Measurements from ENCODE around the gene OPN3. TPM values are rescaled to one million over a fixed set of nuclear protein-coding genes. Genes with fewer than 3 reads are reported as not detected.

Gene OPN3
- polyA plus RNA-seq, 1 donor (not counting 4 experiments of a cell fraction or from before 2014, with no cell fraction given): 48.4 TPM

DNA sequence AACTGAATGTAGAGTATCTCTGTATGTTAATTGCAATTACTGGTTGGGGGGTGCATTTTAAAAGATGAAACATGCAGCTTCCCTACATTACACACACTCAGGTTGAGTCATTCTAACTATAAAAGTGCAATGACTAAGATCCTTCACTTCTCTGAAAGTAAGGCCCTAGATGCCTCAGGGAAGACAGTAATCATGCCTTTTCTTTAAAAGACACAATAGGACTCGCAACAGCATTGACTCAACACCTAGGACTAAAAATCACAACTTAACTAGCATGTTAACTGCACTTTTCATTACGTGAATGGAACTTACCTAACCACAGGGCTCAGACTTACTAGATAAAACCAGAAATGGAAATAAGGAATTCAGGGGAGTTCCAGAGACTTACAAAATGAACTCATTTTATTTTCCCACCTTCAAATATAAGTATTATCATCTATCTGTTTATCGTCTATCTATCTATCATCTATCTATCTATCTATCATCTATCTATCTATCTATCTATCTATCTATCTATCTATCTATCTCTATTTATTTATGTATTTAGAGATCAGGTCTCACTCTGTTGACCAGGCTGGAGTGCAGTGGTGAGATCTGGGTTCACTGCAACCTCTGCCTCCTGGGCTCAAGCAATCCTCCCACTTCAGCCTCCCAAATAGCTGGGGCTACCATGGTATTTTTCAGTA, 47.8 kb downstream of the OPN3 start:
- Histone ChIP-seq H3K9me1 (ENCODE audit: control insufficient read depth, extremely low read depth, insufficient read depth, low read length) (no peaks in the 10 kb centered on the region), H3K27ac (ENCODE audit: control insufficient read depth, insufficient read depth, low read length) (peak overlapping the region; percentile 97), H3K4me2 (ENCODE audit: control insufficient read depth, extremely low read depth, insufficient read depth, low read depth, low read length) (peak overlapping the region; percentile 53), H3K79me2 (ENCODE audit: control insufficient read depth, insufficient read depth, low read length) (no peaks in the 10 kb centered on the region), H3K9ac (ENCODE audit: control insufficient read depth, extremely low read depth, insufficient read depth, low read length) (peak overlapping the region; percentile 75), H3K9me3 (ENCODE audit: control insufficient read depth, low read depth, low read length) (no peaks in the 10 kb centered on the region), H2AFZ (ENCODE audit: control insufficient read depth, low read length) (no peak overlapping the region), H3K36me3 (ENCODE audit: control insufficient read depth in 2 of 2, extremely low read depth in 1 of 2, insufficient read depth in 2 of 2, low read length in 2 of 2) (peaks cover 3 to 5% of the 10 kb centered on the region in 2 experiments), H3K4me1 (ENCODE audit: control insufficient read depth, extremely low read depth, insufficient read depth, low read length) (peaks cover 40% of the 10 kb centered on the region), H4K20me1 (ENCODE audit: control insufficient read depth, extremely low read depth, insufficient read depth, low read length) (no peaks in the 10 kb centered on the region), H3K4me3 (ENCODE audit: control insufficient read depth in 2 of 3, extremely low read depth in 1 of 3, insufficient read depth in 2 of 3, low read depth in 1 of 3, low read length in 3 of 3) (no peak overlapping the region), H3K27me3 (ENCODE audit: control insufficient read depth, extremely low read depth, insufficient read depth, low read length) (no peaks in the 10 kb centered on the region)
- TF ChIP-seq, protein P1, sequence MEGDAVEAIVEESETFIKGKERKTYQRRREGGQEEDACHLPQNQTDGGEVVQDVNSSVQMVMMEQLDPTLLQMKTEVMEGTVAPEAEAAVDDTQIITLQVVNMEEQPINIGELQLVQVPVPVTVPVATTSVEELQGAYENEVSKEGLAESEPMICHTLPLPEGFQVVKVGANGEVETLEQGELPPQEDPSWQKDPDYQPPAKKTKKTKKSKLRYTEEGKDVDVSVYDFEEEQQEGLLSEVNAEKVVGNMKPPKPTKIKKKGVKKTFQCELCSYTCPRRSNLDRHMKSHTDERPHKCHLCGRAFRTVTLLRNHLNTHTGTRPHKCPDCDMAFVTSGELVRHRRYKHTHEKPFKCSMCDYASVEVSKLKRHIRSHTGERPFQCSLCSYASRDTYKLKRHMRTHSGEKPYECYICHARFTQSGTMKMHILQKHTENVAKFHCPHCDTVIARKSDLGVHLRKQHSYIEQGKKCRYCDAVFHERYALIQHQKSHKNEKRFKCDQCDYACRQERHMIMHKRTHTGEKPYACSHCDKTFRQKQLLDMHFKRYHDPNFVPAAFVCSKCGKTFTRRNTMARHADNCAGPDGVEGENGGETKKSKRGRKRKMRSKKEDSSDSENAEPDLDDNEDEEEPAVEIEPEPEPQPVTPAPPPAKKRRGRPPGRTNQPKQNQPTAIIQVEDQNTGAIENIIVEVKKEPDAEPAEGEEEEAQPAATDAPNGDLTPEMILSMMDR (optimal IDR thresholded peaks at IDR 0.05 in 1 of 3, IDR thresholded peaks at IDR 0.05 in 1 of 3, conservative IDR thresholded peaks at IDR 0.05 in 1 of 3; ENCODE audit: extremely low read depth in 1 of 3, insufficient read depth in 2 of 3, low read length in 3 of 3): no peak
- no peak for TF ChIP-seq EZH2 (IDR thresholded peaks at IDR 0.05; ENCODE audit: low read length)
- FAIRE-seq: peak; percentile 95
- dilution Hi-C loops (cut with MboI; ENCODE audit: extremely low pct_ligation_motif_present, low sequenced_read_pairs): no loop called here
- DNase-seq (ENCODE audit: low read depth, low spot score): peak; percentile 88

DNA sequence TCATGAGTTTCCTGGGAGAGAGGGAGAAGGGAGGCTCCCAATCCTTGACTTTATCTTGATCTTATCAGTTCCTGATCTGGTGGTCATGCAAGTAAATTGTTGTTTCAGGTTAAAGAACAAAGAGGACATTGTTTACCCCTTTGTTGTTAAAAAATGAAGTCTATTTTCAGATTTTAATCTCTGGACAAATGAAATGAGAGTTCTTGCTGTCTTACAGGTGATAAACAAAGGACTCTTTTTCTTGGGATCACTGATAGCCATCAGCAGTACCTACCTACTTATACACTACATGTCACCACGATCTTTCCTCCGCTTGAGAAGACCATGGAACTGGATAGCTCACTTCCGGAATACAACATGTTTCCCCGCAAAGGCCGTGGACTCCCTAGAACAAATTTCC, 48.4 kb downstream of the OPN3 start:
- H3K36me3 ChIP-seq (ENCODE audit: control insufficient read depth in 2 of 2, extremely low read depth in 1 of 2, insufficient read depth in 2 of 2, low read length in 2 of 2): peaks cover 3 to 5% of the 10 kb centered on the region in 2 experiments
- peaks cover 40% of the 10 kb centered on the region for H3K4me1 ChIP-seq (ENCODE audit: control insufficient read depth, extremely low read depth, insufficient read depth, low read length)
- peak overlapping the region; percentile 97 for H3K27ac ChIP-seq (ENCODE audit: control insufficient read depth, insufficient read depth, low read length)
- peak overlapping the region; percentile 53 for H3K4me2 ChIP-seq (ENCODE audit: control insufficient read depth, extremely low read depth, insufficient read depth, low read depth, low read length)
- no peak overlapping the region for H2AFZ ChIP-seq (ENCODE audit: control insufficient read depth, low read length)
- no peak for TF ChIP-seq EZH2 (IDR thresholded peaks at IDR 0.05; ENCODE audit: low read length)
- TF ChIP-seq, protein P1 (optimal IDR thresholded peaks at IDR 0.05 in 1 of 3, IDR thresholded peaks at IDR 0.05 in 1 of 3, conservative IDR thresholded peaks at IDR 0.05 in 1 of 3; ENCODE audit: extremely low read depth in 1 of 3, insufficient read depth in 2 of 3, low read length in 3 of 3): no peak
- H3K27me3 ChIP-seq (ENCODE audit: control insufficient read depth, extremely low read depth, insufficient read depth, low read length): no peaks in the 10 kb centered on the region
- no peak for FAIRE-seq
- dilution Hi-C loops (cut with MboI; ENCODE audit: extremely low pct_ligation_motif_present, low sequenced_read_pairs): no loop called here
- no peaks in the 10 kb centered on the region for H3K9me3 ChIP-seq (ENCODE audit: control insufficient read depth, low read depth, low read length)
- H3K9ac ChIP-seq (ENCODE audit: control insufficient read depth, extremely low read depth, insufficient read depth, low read length): peak overlapping the region; percentile 60
- H4K20me1 ChIP-seq (ENCODE audit: control insufficient read depth, extremely low read depth, insufficient read depth, low read length): no peaks in the 10 kb centered on the region
- no peak for DNase-seq (ENCODE audit: low read depth, low spot score)
- H3K9me1 ChIP-seq (ENCODE audit: control insufficient read depth, extremely low read depth, insufficient read depth, low read length): no peaks in the 10 kb centered on the region
- no peaks in the 10 kb centered on the region for H3K79me2 ChIP-seq (ENCODE audit: control insufficient read depth, insufficient read depth, low read length)
- no peak overlapping the region for H3K4me3 ChIP-seq (ENCODE audit: control insufficient read depth in 2 of 3, extremely low read depth in 1 of 3, insufficient read depth in 2 of 3, low read depth in 1 of 3, low read length in 3 of 3)

Data from keratinocyte (primary cell).